NCI-H748 treated with DMSO at 0.1 percent for 48 hours (cell line): ENCODE data around the gene BBS9.
"Not testable (repeated sequence)": the region's sequence is repeated elsewhere in the genome, so short reads cannot be mapped to it uniquely, and the experiment has no call there.

ENCODE experiments used
- DNase-seq: peaks from one replicate; lab custom pipeline; 2025; lab: John Stamatoyannopoulos, UW

Gene BBS9

DNA sequence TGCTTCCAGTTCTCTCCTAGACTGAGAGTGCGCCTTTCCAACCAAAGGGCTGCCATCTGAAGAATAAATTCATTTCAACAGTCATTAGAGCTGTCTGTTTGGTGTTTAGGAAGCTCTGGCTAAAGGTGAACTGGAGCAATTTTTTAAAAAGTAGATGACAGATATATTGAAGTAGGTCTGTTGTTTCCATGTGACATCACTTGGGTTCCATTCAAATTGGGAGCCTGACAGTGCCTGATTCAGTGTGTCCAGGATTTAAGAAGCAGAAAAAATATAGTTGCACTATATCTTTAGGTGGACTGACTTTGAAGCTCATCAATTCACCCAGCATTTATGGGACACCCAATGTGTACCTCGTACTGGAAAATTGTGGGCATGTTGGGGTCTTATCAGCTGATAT, 367.7 kb downstream of the BBS9 start:
- no peak for DNase-seq

DNA sequence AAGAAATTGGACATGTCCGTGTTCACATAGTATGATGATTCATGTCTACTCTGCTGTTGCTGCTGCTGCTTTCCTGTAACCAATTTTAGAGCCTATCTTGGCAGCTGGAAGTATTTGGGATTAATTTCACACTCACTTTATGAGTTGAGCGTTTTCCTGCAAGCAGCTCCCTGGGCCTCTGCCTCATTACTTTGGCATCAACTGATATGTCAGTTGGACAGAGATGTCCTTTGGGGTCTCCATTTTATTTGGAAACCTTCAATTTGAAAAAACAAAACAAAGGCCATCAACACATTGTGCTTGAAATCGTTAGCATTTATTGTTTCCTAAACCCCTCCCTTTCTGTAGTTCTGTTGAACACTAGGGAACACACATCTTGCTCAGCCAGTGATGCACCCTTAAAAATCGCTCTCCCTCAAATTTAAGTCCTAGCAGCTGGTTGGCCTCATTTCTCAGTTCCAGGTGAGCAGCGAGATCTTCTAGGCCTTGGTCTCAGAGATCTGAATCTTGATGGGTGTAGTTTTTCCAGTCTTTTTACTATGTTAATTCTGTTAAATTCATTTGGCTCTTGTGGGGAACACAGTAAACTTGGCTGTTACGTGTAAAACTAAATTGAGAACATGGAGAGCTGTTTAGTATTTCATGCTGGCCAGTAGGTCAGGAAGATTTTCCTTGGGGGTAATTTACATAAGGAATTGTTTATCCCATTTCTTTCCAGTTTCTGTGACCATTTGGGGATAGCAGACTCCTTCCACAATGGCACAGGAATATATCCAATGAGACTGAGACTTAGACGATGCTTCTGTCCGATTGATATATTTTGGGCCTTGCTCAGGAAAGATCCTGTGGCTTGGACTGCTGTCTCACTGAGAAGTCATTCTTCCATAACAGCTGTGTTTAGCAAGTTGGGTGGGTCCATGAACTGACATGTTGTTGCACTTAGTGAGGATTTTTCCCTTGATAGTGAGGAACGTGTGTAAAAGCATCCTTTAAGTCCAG, 371.6 kb downstream of the BBS9 start:
- no peak for DNase-seq

- DNase-seq: no peak
Observed at GRCh38 chr7:33503014-33503413, 373.6 kb downstream of the BBS9 start.

GRCh38 chr7:33503736-33504135, 374.4 kb downstream of the BBS9 start:
- no peak for DNase-seq

DNA sequence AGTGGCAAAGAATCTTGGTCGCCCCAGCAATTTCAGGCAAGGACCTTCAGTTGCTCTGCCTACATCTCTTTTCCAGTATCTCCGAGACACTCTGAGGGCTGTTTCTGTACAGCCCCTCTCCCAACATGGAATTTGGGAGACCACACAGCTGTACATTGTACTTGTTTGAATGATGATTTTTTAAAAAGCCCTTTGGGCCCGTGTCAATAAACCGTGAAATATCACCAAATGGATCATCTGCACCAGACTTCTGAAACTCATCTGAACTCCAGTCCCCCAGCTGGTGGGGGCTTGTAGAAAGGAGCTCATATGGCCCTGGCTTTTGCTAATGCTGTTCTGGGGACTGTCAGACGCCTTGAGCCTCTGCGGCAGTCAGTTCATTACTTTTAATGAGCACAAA, 374.9 kb downstream of the BBS9 start:
- no peak for DNase-seq

DNA sequence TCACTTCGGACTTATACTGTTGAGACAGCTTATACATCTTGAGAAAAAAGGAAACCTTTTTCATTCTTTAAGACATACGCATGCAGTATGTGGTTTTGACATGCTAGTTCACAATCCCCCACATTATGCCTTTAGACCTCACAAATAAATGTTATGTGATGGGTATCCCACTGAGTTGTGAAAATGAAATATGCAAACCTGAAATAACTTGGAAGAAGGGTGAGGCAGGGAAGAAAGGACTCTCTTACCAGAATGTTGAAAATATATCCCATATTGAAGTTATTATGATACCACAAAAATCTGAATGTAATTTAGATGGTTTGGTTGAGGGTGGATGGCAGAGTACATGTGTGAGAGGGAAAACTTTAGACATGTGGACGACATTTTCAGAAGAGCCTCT, 379.8 kb downstream of the BBS9 start:
- DNase-seq: no peak

DNA sequence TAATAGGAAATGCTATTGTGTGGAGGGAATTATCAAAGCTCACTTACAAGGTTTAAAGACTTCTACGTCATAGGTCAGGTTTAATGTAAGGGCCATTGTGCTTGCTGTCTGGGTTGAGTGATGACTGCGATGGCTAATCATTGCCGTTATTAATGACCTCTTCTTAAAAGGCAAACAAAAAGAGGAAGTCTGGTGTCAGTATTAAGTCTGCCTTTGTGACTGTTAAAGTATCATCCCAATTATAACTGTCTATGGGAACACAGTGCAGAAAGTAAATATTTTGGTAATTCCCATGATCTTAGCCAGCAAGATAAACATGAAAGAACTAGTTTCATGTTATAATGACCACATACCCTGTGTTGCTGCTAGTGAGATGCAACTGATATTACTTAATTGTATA, 382.4 kb downstream of the BBS9 start:
- DNase-seq: peak; percentile 30

- DNase-seq: no peak
Observed at GRCh38 chr7:33516568-33516967, 387.2 kb downstream of the BBS9 start.

DNA sequence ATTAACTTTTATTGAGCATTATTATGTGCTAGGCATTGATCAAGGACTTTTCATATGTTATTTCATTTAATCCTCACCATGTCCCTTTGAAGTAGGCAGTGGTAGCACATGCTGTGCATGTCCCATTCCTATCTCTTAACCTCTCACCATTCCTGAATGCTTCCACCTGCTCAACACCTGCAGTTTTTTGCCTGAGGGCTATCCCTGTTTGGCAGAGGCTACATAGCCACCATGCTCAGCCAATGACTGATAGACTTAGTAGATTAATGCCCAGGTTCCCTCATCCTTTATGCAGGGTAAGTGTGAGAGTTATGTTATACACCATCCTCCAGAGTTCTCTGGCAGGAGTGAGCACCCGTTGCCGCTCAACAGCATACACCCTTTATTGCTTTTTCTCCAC, 387.8 kb downstream of the BBS9 start:
- DNase-seq: no peak

- not testable (repeated sequence) for DNase-seq
Observed at GRCh38 chr7:33527008-33527407, 397.6 kb downstream of the BBS9 start.

DNA sequence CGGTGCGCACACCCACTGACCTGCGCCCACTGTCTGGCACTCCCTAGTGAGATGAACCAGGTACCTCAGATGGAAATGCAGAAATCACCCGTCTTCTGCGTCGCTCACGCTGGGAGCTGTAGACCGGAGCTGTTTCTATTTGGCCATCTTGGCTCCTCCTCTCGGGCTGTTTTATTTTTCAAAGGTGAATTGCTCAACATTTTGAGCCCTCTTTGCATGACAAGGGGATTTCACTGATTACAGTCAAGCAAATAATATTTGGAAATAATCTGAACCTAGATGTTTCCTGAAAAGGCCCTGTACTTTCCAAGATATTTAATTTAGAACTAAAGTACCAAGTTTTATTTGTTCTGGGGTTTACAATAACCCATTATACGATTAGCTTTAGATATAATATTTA, 398.2 kb downstream of the BBS9 start:
- DNase-seq: not testable (repeated sequence)

DNA sequence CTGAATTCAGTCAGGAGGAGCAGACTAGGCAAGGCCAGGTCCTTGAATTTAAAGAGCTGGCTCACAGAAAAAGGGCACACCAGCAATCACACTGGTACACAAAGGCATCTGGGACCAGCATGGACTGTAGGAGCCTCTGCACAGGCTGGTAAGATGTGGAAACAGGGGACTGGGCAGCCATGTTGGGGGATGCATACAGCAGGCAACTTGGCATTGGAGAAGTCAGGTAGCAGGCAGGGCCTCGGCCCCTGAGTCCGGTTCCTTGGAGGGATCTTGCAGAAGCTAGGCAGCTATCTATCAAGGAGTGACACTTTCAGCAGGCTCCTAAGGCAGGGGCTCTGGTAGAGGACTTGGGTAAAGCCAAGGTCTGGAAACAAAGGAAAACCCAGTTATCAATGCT, 399.7 kb downstream of the BBS9 start:
- no peak for DNase-seq

DNA sequence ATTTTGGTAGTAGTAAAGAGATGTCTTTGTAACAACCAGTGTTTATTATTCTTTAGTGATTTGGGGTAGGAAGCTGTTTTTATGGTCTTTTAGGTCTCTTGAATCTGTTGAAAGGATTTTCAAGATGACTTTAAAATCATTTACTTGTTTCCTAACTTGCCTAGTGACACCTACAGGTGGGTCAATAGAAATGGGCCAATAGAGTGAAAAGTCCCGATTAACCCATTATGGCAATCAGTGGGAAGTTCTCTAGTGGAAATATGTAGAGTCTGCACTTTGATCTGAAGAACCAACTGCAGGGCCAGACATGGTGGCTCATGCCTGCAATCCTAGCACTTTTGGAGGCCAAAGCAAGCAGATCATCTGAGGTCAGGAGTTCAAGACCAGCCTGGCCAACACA, 401.3 kb downstream of the BBS9 start:
- no peak for DNase-seq

GRCh38 chr7:33531888-33532287, 402.5 kb downstream of the BBS9 start:
- DNase-seq: no peak

DNA sequence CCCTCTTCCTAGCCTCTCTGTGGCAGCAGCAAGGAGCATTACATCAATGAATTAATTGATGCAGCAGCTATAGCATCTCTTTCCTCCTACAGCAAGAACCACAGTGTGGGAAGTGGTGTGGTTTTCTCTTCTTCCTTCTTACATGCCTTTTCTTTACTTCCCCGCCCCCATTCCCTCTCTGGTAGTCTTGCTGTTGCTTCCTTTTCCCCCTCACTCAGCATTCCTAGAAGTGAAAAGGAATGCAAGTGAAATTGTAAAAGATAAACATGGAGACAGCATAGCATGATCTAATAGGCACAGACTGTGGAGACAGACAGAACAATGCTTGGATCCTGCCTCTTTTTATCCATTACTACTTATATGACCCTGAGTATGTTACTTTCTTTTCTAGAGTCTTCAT, 405.5 kb downstream of the BBS9 start:
- no peak for DNase-seq

DNA sequence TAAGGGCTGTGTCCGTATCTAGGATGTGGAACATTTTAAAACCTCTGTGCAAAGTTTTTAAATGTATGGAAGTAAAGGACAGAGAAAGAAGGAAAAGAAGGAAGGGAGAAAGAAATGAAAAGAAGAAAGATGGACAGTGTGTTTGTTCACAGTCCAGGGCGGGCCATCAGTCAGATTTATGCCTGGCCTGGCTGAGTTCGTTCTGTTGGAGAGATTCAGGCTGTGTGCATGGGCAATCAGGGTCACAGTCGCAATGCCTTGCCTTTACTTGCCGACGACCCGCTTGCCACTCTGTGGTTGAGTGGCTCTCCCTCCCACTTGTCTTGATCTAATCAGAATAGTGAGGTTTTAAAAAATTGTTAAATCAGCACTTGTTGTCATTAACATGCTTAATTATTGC, 406.6 kb downstream of the BBS9 start:
- no peak for DNase-seq

DNA sequence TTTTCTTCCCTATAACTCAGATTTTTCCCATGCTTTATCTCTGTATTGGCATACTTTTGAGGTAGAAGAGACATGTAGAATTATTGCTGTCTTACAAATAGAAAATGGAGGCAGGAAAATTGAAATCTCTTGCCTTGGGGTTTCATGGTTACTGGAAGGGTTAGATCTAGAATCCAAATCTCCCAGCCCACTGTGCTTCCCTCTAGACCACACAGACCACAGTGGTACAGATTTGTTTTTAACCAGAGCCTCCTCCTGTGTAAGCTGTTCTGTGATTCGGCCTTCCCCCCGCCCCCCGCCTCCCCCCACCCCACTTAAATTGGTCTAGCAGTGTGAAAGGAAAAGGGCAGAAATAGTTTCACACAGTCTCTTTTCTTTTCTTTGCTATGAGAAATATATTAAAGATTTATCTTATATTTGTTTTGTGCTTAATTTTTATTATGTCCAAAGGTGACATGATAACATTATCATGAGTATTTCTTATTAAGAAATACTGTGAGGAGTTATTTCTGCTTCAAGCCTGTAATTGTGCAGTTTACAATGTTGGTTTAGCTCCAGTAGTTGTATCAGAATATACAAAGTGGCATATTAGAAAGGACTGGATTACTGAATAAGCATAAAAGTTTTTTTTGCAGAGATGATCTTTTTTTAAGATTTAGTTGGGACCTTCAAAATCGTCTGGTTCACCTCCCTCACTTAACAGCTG, 407.2 kb downstream of the BBS9 start:
- DNase-seq: no peak

DNA sequence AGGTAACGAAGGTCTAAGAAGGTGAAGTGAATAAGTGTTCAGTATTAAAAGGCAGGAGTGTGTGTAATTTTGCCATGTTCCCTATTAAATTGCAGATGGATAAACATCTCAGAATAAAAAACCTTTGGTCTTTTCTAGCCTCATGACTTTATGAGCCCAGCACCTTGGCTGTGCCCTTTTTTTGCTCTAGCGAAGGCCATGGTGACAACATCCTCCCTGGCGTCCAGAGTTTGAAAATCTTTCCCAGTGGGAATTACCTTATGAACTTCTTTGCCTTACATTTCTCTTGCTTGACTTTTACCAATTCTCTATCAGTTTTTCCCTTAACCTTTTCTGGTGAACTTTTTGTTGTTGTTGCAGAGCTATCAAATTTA, 407.7 kb downstream of the BBS9 start:
- no peak for DNase-seq

- no peak for DNase-seq
Observed at GRCh38 chr7:33539198-33539597, 409.8 kb downstream of the BBS9 start.

DNA sequence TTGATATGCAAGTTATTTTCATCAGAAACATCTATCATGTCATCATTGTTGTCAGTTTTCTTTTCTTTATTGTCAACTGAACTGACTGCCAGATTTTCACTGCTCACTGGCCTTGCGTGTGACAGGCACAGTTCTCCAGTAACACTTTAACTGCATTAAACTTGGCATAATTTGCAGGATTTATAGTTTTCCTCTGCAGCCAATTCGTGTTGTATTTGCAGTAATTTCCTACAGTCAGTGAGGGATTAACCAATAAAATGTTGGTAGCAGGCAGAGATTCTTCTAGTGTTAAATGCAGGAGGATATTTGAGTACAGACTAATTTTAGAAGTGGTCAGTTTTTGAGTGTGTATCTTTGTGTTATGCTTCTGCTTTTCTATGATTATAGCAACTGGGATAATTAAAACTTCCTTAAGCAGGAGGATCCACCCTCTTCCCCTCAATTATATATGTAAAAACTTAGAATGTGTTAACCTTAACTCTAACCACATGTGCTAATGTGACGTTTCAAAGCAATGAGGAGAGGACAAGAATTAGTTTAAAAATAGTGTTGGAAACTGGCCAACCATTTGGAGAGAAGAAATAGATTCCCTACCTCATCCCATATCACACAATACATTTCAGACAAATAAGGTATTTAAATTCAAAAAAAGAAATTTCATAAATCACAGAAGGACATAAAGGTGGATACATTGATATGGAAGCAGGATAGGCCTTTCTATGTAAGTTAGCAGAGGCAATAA, 410.5 kb downstream of the BBS9 start:
- DNase-seq: no peak

DNA sequence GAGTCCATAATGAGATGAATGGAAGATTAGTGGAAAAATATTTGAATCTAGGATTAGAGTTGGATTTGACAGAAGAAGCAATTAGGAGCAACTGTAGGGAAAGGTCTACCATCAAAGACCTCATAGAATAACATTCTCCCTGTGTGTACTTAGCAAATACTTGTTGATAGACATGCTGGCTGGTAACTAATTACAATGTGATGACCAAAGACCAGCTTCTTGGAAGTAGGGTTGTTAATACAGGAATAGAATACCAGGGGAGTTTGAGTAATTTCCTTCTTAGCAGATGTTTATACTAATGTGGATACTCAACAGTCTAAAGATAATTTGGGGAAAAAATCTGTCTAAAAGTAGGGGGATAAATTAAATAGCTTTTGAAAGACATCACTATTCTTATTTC, 418.5 kb downstream of the BBS9 start:
- DNase-seq: no peak

DNA sequence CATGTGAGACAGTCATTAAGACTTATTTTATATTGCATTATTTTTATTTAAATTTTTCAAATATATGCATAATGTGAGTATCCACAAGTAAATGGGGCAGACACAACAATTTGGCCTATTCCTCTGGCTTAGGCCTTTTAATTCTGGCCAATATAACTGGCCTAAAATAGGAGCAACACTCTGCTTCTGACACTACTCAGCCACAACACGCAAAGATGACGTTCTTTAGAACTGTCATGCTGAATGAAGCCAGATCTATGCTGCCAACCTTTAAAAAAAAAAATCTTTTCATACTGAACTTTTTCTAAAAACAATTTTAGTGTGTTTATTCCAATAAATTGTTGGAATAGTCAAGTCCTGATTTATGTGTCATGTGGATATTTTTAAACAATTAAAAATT, 421.0 kb downstream of the BBS9 start:
- DNase-seq: no peak

- no peak for DNase-seq
Observed at GRCh38 chr7:33550979-33551378, 421.6 kb downstream of the BBS9 start.
